CD14-positive monocyte (primary cell): ENCODE measurements around the gene FOLR1. TPM values are rescaled to one million over a fixed set of nuclear protein-coding genes. Genes with fewer than 3 reads are reported as not detected.

Experiments
- DNase-seq, 3 donors: peaks; one replicate each; pipeline ENCODE4 v3.0.0-alpha.2; 2011 to 2022
- H2AFZ ChIP-seq: 2 replicates; pipeline ENCODE4 v1.6.0; 2012; ENCODE audit warnings: mild to moderate bottlenecking, low read depth, low read length, inconsistent platforms; ENCODE audit not compliant: insufficient read depth, poor library complexity, severe bottlenecking
- H3K27ac ChIP-seq, 2 donors: 1 replicate in 1 of 2; 2 replicates in 1 of 2; pipeline ENCODE4 v1.5.1; 2012 to 2013; ENCODE audit warnings: low read length in 2 of 2, control low read depth in 1 of 2, inconsistent platforms in 1 of 2, low read depth in 1 of 2, mild to moderate bottlenecking in 1 of 2
- H3K27me3 ChIP-seq, 2 donors: one replicate each; pipeline versions ENCODE4 v1.6.0 to v1.6.1; 2011 to 2013; ENCODE audit warnings: low read length in 2 of 2; ENCODE audit not compliant: control insufficient read depth in 2 of 2, insufficient read depth in 2 of 2
- H3K36me3 ChIP-seq, 2 donors: replicated peaks in 1 of 2; 1 replicate in 1 of 2; 2 replicates in 1 of 2; pipeline versions ENCODE4 v1.5.1 to v1.6.1; 2012 to 2013; ENCODE audit warnings: low read length in 2 of 2, control low read depth in 1 of 2, inconsistent platforms in 1 of 2, mild to moderate bottlenecking in 1 of 2; ENCODE audit not compliant: insufficient read depth in 2 of 2, control insufficient read depth in 1 of 2
- H3K4me1 ChIP-seq, 2 donors: 1 replicate in 1 of 2; 2 replicates in 1 of 2; pipeline versions ENCODE4 v1.5.1 to v1.6.1; 2012 to 2013; ENCODE audit warnings: low read length in 2 of 2, control low read depth in 1 of 2, inconsistent platforms in 1 of 2, mild to moderate bottlenecking in 1 of 2, moderate library complexity in 1 of 2; ENCODE audit not compliant: insufficient read depth in 2 of 2, control insufficient read depth in 1 of 2
- H3K4me2 ChIP-seq: replicated peaks from 2 replicates; pipeline ENCODE3; 2012; ENCODE audit warnings: low read length, moderate library complexity, mild to moderate bottlenecking; ENCODE audit not compliant: poor library complexity, severe bottlenecking; ENCODE audit errors: extremely low read depth
- H3K4me3 ChIP-seq, 3 experiments: fragments of 200-600 bp in 1 of 3; sonication (generic) in 1 of 3; replicated peaks in 1 of 3; 1 replicate in 2 of 3; 2 replicates in 1 of 3; pipeline ENCODE4 v1.5.1; 2011 to 2013; ENCODE audit warnings: low read length in 3 of 3, mild to moderate bottlenecking in 3 of 3, control low read depth in 2 of 3, low read depth in 2 of 3, inconsistent platforms in 1 of 3, moderate library complexity in 1 of 3
- H3K79me2 ChIP-seq: 2 replicates; pipeline ENCODE4 v1.6.0; 2012; ENCODE audit warnings: mild to moderate bottlenecking, control low read depth, inconsistent platforms, low read length, moderate library complexity; ENCODE audit not compliant: insufficient read depth
- H3K9ac ChIP-seq: 2 replicates; pipeline ENCODE4 v1.6.0; 2017; ENCODE audit warnings: low read length, mild to moderate bottlenecking; ENCODE audit not compliant: insufficient read depth, poor library complexity, severe bottlenecking
- H3K9me3 ChIP-seq, 2 donors: replicated peaks in 1 of 2; 1 replicate in 1 of 2; 2 replicates in 1 of 2; pipeline versions ENCODE4 v1.5.1 to v1.6.1; 2012 to 2013; ENCODE audit warnings: low read length in 2 of 2, control low read depth in 1 of 2; ENCODE audit not compliant: control insufficient read depth in 1 of 2, insufficient read depth in 1 of 2
- H4K20me1 ChIP-seq: 2 replicates; pipeline ENCODE4 v1.6.0; 2012; ENCODE audit warnings: mild to moderate bottlenecking, low read length, control low read depth, moderate library complexity; ENCODE audit not compliant: insufficient read depth
- H3K27ac Mint-ChIP-seq, 7 donors: one replicate each; pipeline ENCODE4 v1.8.0; 2020; ENCODE audit warnings: mild to moderate bottlenecking in 7 of 7, mixed read lengths in 7 of 7, moderate library complexity in 6 of 7, inconsistent platforms in 2 of 7
- H3K27me3 Mint-ChIP-seq, 3 donors: one replicate each; pipeline ENCODE4 v1.8.0; 2021 to 2022; ENCODE audit warnings: low read depth in 3 of 3, mild to moderate bottlenecking in 3 of 3, mixed read lengths in 3 of 3, moderate library complexity in 3 of 3, inconsistent platforms in 1 of 3
- H3K36me3 Mint-ChIP-seq, 2 donors: one replicate each; pipeline ENCODE4 v1.8.0; 2020; ENCODE audit warnings: mixed read lengths in 2 of 2, inconsistent platforms in 1 of 2, mild to moderate bottlenecking in 1 of 2
- H3K4me1 Mint-ChIP-seq: one replicate; pipeline ENCODE4 v1.8.0; 2020; ENCODE audit warnings: mild to moderate bottlenecking, mixed read lengths
- H3K4me3 Mint-ChIP-seq, 2 donors: one replicate each; pipeline ENCODE4 v1.8.0; 2020; ENCODE audit warnings: mild to moderate bottlenecking in 2 of 2, mixed read lengths in 2 of 2, moderate library complexity in 1 of 2
- H3K9me3 Mint-ChIP-seq, 7 donors: one replicate each; pipeline ENCODE4 v1.8.0; 2020 to 2022; ENCODE audit warnings: mixed read lengths in 7 of 7, mild to moderate bottlenecking in 6 of 7, moderate library complexity in 6 of 7, inconsistent platforms in 2 of 7
- WGBS: methylation state at CpG from one replicate; pipeline ENCODE4 v1.1.5; 2013; ENCODE audit warnings: missing lambda C conversion rate; ENCODE audit not compliant: insufficient coverage; 5-methylcytosine and 5-hydroxymethylcytosine counted together
- intact Hi-C, 2 donors: fragments of 100-400 bp; cut with micrococcal nuclease; formaldehyde crosslinking; loops; one replicate each; pipeline versions ENCODE4 v1.15.0 to v1.15.1; 2023
- polyA plus RNA-seq, 3 donors: library from polyadenylated mRNA; depleted of rRNA in 1 of 3; unstranded in 2 of 3; stranded (reverse) in 1 of 3; fragments of 300-500 nt in 2 of 3; fragments of >200 nt in 1 of 3; fragmentation: Illumina TruSeq in 2 of 3; gene quantifications; 1 replicate in 2 of 3; 2 replicates in 1 of 3; pipeline ENCODE4 v1.2.3, GENCODE V29; 2012 to 2021
- TF ChIP-seq, protein P1 (sequence below): fragments of 200-600 bp; IDR thresholded peaks from one replicate; pipeline ENCODE4 v1.8.0; 2022; ENCODE audit warnings: antibody characterized with exemption, mild to moderate bottlenecking

Gene FOLR1
- polyA plus RNA-seq, 3 donors = not detected

- TF ChIP-seq, protein P1, sequence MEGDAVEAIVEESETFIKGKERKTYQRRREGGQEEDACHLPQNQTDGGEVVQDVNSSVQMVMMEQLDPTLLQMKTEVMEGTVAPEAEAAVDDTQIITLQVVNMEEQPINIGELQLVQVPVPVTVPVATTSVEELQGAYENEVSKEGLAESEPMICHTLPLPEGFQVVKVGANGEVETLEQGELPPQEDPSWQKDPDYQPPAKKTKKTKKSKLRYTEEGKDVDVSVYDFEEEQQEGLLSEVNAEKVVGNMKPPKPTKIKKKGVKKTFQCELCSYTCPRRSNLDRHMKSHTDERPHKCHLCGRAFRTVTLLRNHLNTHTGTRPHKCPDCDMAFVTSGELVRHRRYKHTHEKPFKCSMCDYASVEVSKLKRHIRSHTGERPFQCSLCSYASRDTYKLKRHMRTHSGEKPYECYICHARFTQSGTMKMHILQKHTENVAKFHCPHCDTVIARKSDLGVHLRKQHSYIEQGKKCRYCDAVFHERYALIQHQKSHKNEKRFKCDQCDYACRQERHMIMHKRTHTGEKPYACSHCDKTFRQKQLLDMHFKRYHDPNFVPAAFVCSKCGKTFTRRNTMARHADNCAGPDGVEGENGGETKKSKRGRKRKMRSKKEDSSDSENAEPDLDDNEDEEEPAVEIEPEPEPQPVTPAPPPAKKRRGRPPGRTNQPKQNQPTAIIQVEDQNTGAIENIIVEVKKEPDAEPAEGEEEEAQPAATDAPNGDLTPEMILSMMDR = no peak
- Histone ChIP-seq H3K4me2 (no peak overlapping the region), H3K9ac (no peak overlapping the region), H3K79me2 (no peaks in the 10 kb centered on the region), H3K4me3 (no peak overlapping the region), H3K9me3 (no peaks in the 10 kb centered on the region), H3K27ac (no peak overlapping the region), H3K27me3 (no peaks in the 10 kb centered on the region), H4K20me1 (no peaks in the 10 kb centered on the region), H3K36me3 (no peaks in the 10 kb centered on the region), H3K4me1 (no peaks in the 10 kb centered on the region), H2AFZ (no peak overlapping the region)
- intact Hi-C loops = no loop called here
- H3K27ac Mint-ChIP-seq = peak overlapping the region in 2 of 7 donors; percentile 46 to 47
- peaks cover 1 to 6% (median 1%) of the 10 kb centered on the region in 3 donors for H3K27me3 Mint-ChIP-seq
- WGBS = 93% methylated on average over 1 of the region's 3 CpGs
- no peaks in the 10 kb centered on the region for H3K4me1 Mint-ChIP-seq
- no peaks in the 10 kb centered on the region for H3K36me3 Mint-ChIP-seq
- no peak for DNase-seq
- H3K9me3 Mint-ChIP-seq = peaks cover 0 to 2% (median 0%) of the 10 kb centered on the region in 7 donors
- no peak overlapping the region for H3K4me3 Mint-ChIP-seq
Observed at GRCh38 chr11:72189455-72190250, 2.3 kb upstream of the FOLR1 start.

DNA sequence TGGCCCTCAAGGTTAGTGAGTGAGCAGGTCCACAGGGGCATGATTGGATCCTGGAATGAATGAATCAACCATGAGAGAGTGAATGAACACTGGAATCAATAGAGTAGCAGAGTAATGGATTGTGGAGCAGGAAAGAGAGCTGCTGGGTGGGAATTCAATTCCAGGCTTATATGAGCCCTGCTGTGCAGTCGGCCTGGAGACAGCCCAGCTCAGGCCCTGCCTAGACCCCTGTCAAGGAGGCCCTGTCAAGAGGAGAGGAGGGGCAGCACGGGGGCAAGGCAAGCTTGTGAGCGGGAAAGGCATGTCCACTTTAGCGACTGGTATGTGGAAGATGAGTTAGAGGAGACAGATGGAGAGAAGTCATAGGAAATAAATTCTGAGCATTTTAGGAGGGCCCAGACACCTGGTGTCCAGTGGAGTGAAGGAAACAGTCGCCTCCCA is 1.3 kb upstream of the FOLR1 start:
- DNase-seq = no peak
- H3K4me3 Mint-ChIP-seq = no peak overlapping the region
- Histone ChIP-seq H2AFZ (no peak overlapping the region), H4K20me1 (no peaks in the 10 kb centered on the region), H3K4me1 (no peaks in the 10 kb centered on the region), H3K27ac (no peak overlapping the region), H3K9ac (no peak overlapping the region), H3K79me2 (no peaks in the 10 kb centered on the region), H3K4me2 (no peak overlapping the region), H3K27me3 (no peaks in the 10 kb centered on the region), H3K36me3 (no peaks in the 10 kb centered on the region), H3K4me3 (no peak overlapping the region), H3K9me3 (no peaks in the 10 kb centered on the region)
- H3K9me3 Mint-ChIP-seq = peaks cover 0 to 2% (median 0%) of the 10 kb centered on the region in 7 donors
- H3K27ac Mint-ChIP-seq = no peak overlapping the region
- TF ChIP-seq, protein P1 = no peak
- peaks cover 0 to 6% (median 3%) of the 10 kb centered on the region in 3 donors for H3K27me3 Mint-ChIP-seq
- H3K4me1 Mint-ChIP-seq = no peaks in the 10 kb centered on the region
- H3K36me3 Mint-ChIP-seq = no peaks in the 10 kb centered on the region
- intact Hi-C loops = no loop called here
- WGBS = 100% methylated on average over 5 of the region's 5 CpGs
